NOMO-1 treated with DMSO at 0.1 percent for 48 hours (cell line): ENCODE results near the gene AGAP4.
"Not testable (repeated sequence)": the region's sequence is repeated elsewhere in the genome, so short reads cannot be mapped to it uniquely, and the experiment has no call there.

ENCODE experiments used
- DNase-seq: peaks from one replicate; lab custom pipeline; 2025; ENCODE audit not compliant: unreplicated experiment; lab: John Stamatoyannopoulos, UW

The AGAP4 gene

GRCh38 chr10:45790694-45791426, 56.4 kb downstream of the AGAP4 start:
- DNase-seq = not testable (repeated sequence)

GRCh38 chr10:45789991-45790390, 57.3 kb downstream of the AGAP4 start:
- not testable (repeated sequence) for DNase-seq

- DNase-seq = not testable (repeated sequence)
These were observed 60.0 kb downstream of the AGAP4 start for GRCh38 chr10:45787212-45787741.

- not testable (repeated sequence) for DNase-seq
These were observed 61.1 kb downstream of the AGAP4 start for GRCh38 chr10:45786217-45786616.
